Gastrocnemius medialis (tissue), 4 donors: ENCODE data around the gene TMEM125. TPM values are rescaled to one million over a fixed set of nuclear protein-coding genes. Genes with fewer than 3 reads are reported as not detected.

Source experiments
- ATAC-seq, 2 donors: fragments of 150-250 bp; one replicate each; pipeline ENCODE4 v1.9.1; 2016
- DNase-seq, 2 donors: peaks; one replicate each; pipeline ENCODE4 v3.0.0-alpha.2; 2019
- H3K27ac ChIP-seq, 4 donors: fragments of 200-600 bp; sonication (generic); 1 replicate in 1 of 4; 2 replicates in 3 of 4; pipeline ENCODE4 v1.5.1; 2016 to 2018; ENCODE audit warnings: mild to moderate bottlenecking in 2 of 4, moderate library complexity in 1 of 4
- H3K27me3 ChIP-seq, 3 donors: fragments of 200-600 bp; sonication (generic) in 2 of 3; 1 replicate in 1 of 3; 2 replicates in 2 of 3; pipeline versions ENCODE4 v1.5.1 to v1.6.0; 2016 to 2019; ENCODE audit warnings: mild to moderate bottlenecking in 1 of 3, moderate library complexity in 1 of 3
- H3K36me3 ChIP-seq, 2 donors: fragments of 200-600 bp; sonication (generic) in 1 of 2; one replicate each; pipeline ENCODE4 v1.5.1; 2017 to 2018
- H3K4me1 ChIP-seq, 2 donors: fragments of 200-600 bp; sonication (generic) in 1 of 2; one replicate each; pipeline ENCODE4 v1.5.1; 2016 to 2017; ENCODE audit warnings: mild to moderate bottlenecking in 2 of 2
- H3K4me3 ChIP-seq, 4 donors: fragments of 200-600 bp; sonication (generic) in 3 of 4; 1 replicate in 1 of 4; 2 replicates in 3 of 4; pipeline ENCODE4 v1.5.1; 2016 to 2019; ENCODE audit warnings: mild to moderate bottlenecking in 2 of 4
- H3K9me3 ChIP-seq, 3 donors: fragments of 200-600 bp; sonication (generic) in 2 of 3; 1 replicate in 1 of 3; 2 replicates in 2 of 3; pipeline ENCODE4 v1.5.1; 2016 to 2019
- POLR2A ChIP-seq, 2 donors: fragments of 450-650 bp; IDR thresholded peaks; one replicate each; pipeline ENCODE4 v1.6.1; 2017; ENCODE audit warnings: antibody characterized with exemption in 2 of 2, mild to moderate bottlenecking in 2 of 2, moderate library complexity in 2 of 2
- in situ Hi-C, 4 donors: fragments of 200-750 bp; cut with MboI; loops; one replicate each; pipeline versions ENCODE4 v1.15.0 to v1.8.0; 2017; ENCODE audit warnings: low sequenced_read_pairs in 4 of 4
- intact Hi-C: fragments of 100-400 bp; cut with DNase I; formaldehyde crosslinking; loops from one replicate; pipeline ENCODE4 v1.15.1; 2023; ENCODE audit warnings: low total_unique reads
- total RNA-seq, 4 donors: library from RNA; depleted of rRNA; stranded (reverse); fragments of >200 nt; gene quantifications; one replicate each; pipeline versions ENCODE4 v1.1.0 to v1.2.3, GENCODE V29; 2016
- TF ChIP-seq, protein P1 (sequence below), 5 experiments: fragments of 450-650 bp in 3 of 5; fragments of 200-600 bp in 2 of 5; sonication (generic) in 2 of 5; IDR thresholded peaks in 4 of 5; conservative IDR thresholded peaks in 1 of 5; 1 replicate in 4 of 5; 2 replicates in 1 of 5; pipeline ENCODE4 v1.5.1; 2016 to 2019; ENCODE audit warnings: antibody characterized with exemption in 5 of 5, mild to moderate bottlenecking in 3 of 5, moderate library complexity in 3 of 5

TMEM125 gene
- total RNA-seq, 4 donors from 2014 or later, result not detected

DNA sequence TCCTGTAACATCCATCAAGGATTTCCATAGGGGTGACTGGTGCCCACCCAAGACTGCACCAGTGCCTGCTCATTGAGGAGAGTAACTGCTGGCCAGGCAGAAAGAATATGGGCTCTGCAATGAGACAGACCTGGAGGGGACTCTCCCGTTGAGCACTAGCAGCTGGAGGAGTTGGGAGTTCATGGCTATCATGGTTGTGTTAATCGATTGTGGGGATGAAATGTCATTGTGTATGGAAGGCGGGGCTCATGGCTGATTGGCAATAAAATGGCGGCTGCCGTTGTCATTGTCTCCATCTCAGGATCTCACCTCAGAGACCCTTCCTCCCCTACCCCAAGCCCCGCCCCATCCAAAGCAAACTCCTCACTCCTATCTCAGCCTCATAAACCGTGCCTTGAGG, 3.9 kb downstream of the TMEM125 start:
- H3K36me3 ChIP-seq, result no peaks in the 10 kb centered on the region
- no peak overlapping the region for H3K27ac ChIP-seq
- in situ Hi-C loops, result no loop called here
- no peaks in the 10 kb centered on the region for H3K4me1 ChIP-seq
- no peaks in the 10 kb centered on the region for H3K9me3 ChIP-seq
- intact Hi-C loops, result no loop called here
- peaks cover 8 to 16% (median 11%) of the 10 kb centered on the region in 3 donors for H3K27me3 ChIP-seq
- TF ChIP-seq, protein P1, sequence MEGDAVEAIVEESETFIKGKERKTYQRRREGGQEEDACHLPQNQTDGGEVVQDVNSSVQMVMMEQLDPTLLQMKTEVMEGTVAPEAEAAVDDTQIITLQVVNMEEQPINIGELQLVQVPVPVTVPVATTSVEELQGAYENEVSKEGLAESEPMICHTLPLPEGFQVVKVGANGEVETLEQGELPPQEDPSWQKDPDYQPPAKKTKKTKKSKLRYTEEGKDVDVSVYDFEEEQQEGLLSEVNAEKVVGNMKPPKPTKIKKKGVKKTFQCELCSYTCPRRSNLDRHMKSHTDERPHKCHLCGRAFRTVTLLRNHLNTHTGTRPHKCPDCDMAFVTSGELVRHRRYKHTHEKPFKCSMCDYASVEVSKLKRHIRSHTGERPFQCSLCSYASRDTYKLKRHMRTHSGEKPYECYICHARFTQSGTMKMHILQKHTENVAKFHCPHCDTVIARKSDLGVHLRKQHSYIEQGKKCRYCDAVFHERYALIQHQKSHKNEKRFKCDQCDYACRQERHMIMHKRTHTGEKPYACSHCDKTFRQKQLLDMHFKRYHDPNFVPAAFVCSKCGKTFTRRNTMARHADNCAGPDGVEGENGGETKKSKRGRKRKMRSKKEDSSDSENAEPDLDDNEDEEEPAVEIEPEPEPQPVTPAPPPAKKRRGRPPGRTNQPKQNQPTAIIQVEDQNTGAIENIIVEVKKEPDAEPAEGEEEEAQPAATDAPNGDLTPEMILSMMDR (IDR thresholded peaks at IDR 0.05 in 4 of 5, conservative IDR thresholded peaks at IDR 0.05 in 1 of 5), result no peak
- TF ChIP-seq POLR2A (IDR thresholded peaks at IDR 0.05), result no peak
- ATAC-seq (no peak), DNase-seq (no peak)
- no peak overlapping the region for H3K4me3 ChIP-seq

DNA sequence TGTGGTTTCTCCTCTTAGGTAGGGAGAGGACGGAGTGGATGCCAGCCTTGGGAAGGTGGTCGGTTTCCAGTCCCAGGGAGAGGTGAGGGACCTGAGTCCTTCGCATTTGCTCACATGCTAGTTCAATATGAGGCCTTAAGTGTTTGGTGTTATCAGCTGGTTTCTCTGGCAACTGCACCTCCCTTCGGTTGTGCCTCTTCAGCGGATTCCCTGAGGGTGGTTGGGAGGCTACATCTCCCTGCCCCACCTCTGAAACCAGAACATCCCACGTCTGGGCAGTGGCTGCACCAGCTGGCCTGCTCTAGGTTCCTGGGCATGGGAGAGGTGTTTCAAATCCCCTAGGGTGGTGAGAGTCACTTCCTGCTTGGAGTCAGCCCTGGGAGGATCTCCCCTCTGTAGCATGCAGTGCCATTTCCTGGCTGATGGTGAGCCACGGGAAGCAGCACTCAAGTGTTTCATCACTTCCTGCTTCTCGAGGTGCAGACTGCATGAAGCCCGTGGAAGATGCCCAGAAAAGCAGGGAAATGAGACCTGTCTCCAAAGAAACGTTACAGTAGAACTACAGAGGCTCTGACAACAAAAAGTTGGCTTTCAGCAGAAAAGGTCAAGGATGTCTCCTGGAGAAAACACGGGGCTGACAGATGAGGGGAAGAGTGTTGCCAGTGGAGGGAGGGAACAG, 4.5 kb downstream of the TMEM125 start:
- Histone ChIP-seq H3K4me1 (no peaks in the 10 kb centered on the region), H3K36me3 (no peaks in the 10 kb centered on the region), H3K4me3 (no peak overlapping the region), H3K9me3 (no peaks in the 10 kb centered on the region), H3K27me3 (peaks cover 8 to 16% (median 11%) of the 10 kb centered on the region in 3 donors), H3K27ac (peak overlapping the region in 1 of 4 donors; percentile 31)
- ATAC-seq (peak in 1 of 2 donors; percentile 46), DNase-seq (no peak)
- in situ Hi-C loops, result no loop called here
- TF ChIP-seq, protein P1 (IDR thresholded peaks at IDR 0.05 in 4 of 5, conservative IDR thresholded peaks at IDR 0.05 in 1 of 5), result no peak
- TF ChIP-seq POLR2A (IDR thresholded peaks at IDR 0.05), result no peak
- intact Hi-C loops, result no loop called here

DNA sequence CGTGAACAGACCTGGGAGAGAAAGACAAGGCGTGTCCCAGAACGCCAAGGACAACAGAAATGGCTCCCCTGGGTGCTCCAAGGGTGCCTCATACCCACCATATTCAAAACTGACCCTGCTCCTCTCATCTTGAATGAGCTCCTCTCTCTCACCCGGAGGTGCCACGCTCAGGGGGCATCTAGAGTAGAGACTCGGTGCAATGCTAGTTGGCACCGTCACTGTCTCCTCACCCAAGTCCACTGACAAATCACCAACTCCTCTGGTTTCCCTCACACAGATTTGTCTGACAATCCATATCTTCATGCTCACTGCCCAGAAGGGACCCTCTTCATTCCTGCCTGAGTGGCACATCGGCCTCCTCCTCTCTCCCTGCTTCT, 5.0 kb downstream of the TMEM125 start:
- H3K9me3 ChIP-seq, result no peaks in the 10 kb centered on the region
- no peaks in the 10 kb centered on the region for H3K4me1 ChIP-seq
- peaks cover 8 to 16% (median 11%) of the 10 kb centered on the region in 3 donors for H3K27me3 ChIP-seq
- no peak overlapping the region for H3K4me3 ChIP-seq
- H3K36me3 ChIP-seq, result no peaks in the 10 kb centered on the region
- H3K27ac ChIP-seq, result no peak overlapping the region
- no peak for TF ChIP-seq POLR2A (IDR thresholded peaks at IDR 0.05)
- TF ChIP-seq, protein P1 (IDR thresholded peaks at IDR 0.05 in 4 of 5, conservative IDR thresholded peaks at IDR 0.05 in 1 of 5), result no peak
- ATAC-seq (no peak), DNase-seq (no peak)
- in situ Hi-C loops (no loop called here), intact Hi-C loops (no loop called here)

DNA sequence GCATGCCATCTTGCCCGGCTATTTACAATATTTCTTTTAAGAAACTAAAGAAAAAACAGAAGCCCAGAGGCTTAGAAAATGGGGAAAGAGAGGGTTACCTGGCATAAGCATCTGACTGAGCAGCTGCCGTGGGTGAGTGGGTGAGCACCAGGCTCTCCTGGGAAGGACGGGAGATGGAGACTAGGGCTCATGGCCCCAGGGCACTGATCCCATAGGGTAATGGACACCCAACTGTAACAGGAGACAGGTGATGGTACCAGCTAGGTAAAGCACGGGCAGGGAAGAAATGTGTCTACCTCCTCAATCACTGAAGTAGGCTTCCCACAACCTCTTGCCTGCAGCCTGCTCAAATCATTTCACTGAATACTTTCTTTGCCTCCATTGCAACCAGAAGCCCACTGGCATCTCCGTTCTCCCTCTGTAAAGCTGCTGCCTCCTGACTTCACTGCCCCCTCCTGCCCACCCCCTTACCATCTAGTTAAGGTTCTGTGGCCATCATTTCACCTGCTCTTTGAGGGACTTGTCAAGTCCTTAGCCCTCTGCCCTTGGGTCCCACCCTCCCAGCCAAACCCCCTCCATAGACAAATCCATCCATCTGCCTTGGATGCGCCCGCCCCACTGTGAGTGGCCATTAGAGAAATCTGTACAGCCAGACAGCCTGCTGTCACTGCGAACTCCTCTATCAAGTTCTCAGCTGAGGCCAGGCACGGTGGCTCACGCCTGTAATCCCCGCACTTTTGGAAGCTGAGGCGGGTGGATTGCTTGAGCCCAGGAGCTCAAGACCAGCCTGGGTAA, 6.2 kb downstream of the TMEM125 start:
- in situ Hi-C loops, result no loop called here
- ATAC-seq (no peak), DNase-seq (no peak)

More for the DNA sequence above, 6.2 kb downstream of the TMEM125 start:
- no peaks in the 10 kb centered on the region for H3K9me3 ChIP-seq
- intact Hi-C loops, result no loop called here
- H3K4me1 ChIP-seq, result no peaks in the 10 kb centered on the region
- TF ChIP-seq POLR2A (IDR thresholded peaks at IDR 0.05), result no peak
- TF ChIP-seq, protein P1 (IDR thresholded peaks at IDR 0.05 in 4 of 5, conservative IDR thresholded peaks at IDR 0.05 in 1 of 5), result no peak
- H3K4me3 ChIP-seq, result no peak overlapping the region
- no peaks in the 10 kb centered on the region for H3K36me3 ChIP-seq
- H3K27ac ChIP-seq, result no peak overlapping the region
- H3K27me3 ChIP-seq, result peaks cover 0 to 8% (median 2%) of the 10 kb centered on the region in 3 donors
